Panc1 (cell line): ENCODE measurements around the gene PRDM10. TPM values are rescaled to one million over a fixed set of nuclear protein-coding genes. Genes with fewer than 3 reads are reported as not detected.
A peak's percentile ranks its signal among the peaks of the same experiment; 100 is the strongest.

Experiments
- ATAC-seq: fragments of 200-7000 bp; cut with Tn5 transposase; 2 replicates; pipeline ENCODE4 v1.9.1; 2020; ENCODE audit warnings: mild to moderate bottlenecking, moderate library complexity
- Bru-seq: library from RNA; stranded (reverse); fragments of 400-500 nt; gene quantifications from one replicate; lab custom pipeline; 2021; lab: Mats Ljungman, UMichigan
- BruChase-seq, 2 experiments: library from RNA; stranded (reverse); fragments of 400-500 nt; gene quantifications; one replicate each; lab custom pipeline; 2021; lab: Mats Ljungman, UMichigan
- BruUV-seq: library from RNA; stranded (reverse); fragments of 400-500 nt; replicated peaks from 2 replicates; lab custom pipeline; 2021; lab: Mats Ljungman, UMichigan
- CTCF ChIA-PET: fragments of 300-600 bp; sonication (Branson Sonifier 250); formaldehyde crosslinking; loops from one replicate; lab custom pipeline; 2022; ENCODE audit warnings: antibody characterized with exemption; lab: Charles Lee
- POLR2A ChIA-PET: fragments of 300-600 bp; sonication (Branson Sonifier 250); formaldehyde crosslinking; loops from one replicate; lab custom pipeline; 2022; ENCODE audit warnings: antibody characterized with exemption; lab: Charles Lee
- DNase-seq: peaks from one replicate; pipeline ENCODE4 v3.0.0-alpha.2; 2010; ENCODE audit warnings: low read depth, low spot score
- H3K27ac ChIP-seq: 2 replicates; pipeline ENCODE4 v1.5.1; 2011; ENCODE audit warnings: mild to moderate bottlenecking, low read length, inconsistent platforms
- H3K27me3 ChIP-seq: fragments of 200-500 bp; sonication (Bioruptor generic); 2 replicates; pipeline ENCODE4 v1.6.0; 2014; ENCODE audit warnings: low read length, inconsistent platforms; ENCODE audit not compliant: control insufficient read depth, insufficient read depth
- H3K36me3 ChIP-seq: fragments of 200-500 bp; sonication (Bioruptor generic); 2 replicates; pipeline ENCODE4 v1.5.1; 2014; ENCODE audit warnings: inconsistent platforms, mild to moderate bottlenecking, low read length, moderate library complexity; ENCODE audit not compliant: control insufficient read depth, insufficient read depth
- H3K4me1 ChIP-seq: 2 replicates; pipeline ENCODE4 v1.5.1; 2011; ENCODE audit warnings: inconsistent platforms, mild to moderate bottlenecking, low read length, moderate library complexity; ENCODE audit not compliant: control insufficient read depth, insufficient read depth
- H3K4me3 ChIP-seq, 2 experiments: 2 replicates each; pipeline ENCODE4 v1.5.1; 2011 to 2012; ENCODE audit warnings: low read depth in 2 of 2, low read length in 2 of 2, mild to moderate bottlenecking in 2 of 2, inconsistent platforms in 1 of 2, moderate library complexity in 1 of 2
- H3K9me3 ChIP-seq: fragments of 200-500 bp; sonication (Bioruptor generic); 2 replicates; pipeline ENCODE4 v1.5.1; 2014; ENCODE audit warnings: low read depth, mild to moderate bottlenecking, inconsistent platforms, low read length, moderate library complexity; ENCODE audit not compliant: control insufficient read depth, insufficient read depth
- POLR2AphosphoS5 ChIP-seq: IDR thresholded peaks from 2 replicates; pipeline ENCODE4 v1.6.1; 2012; ENCODE audit warnings: mild to moderate bottlenecking, low read depth, low read length, moderate library complexity
- SIN3A ChIP-seq: IDR thresholded peaks from 2 replicates; pipeline ENCODE4 v1.6.1; 2012; ENCODE audit warnings: low read depth, mild to moderate bottlenecking, low read length, moderate library complexity, borderline replicate concordance; ENCODE audit not compliant: insufficient read depth
- TCF7L2 ChIP-seq: IDR thresholded peaks from 2 replicates; pipeline ENCODE4 v1.6.1; 2011; ENCODE audit warnings: mild to moderate bottlenecking, low read depth, low read length, inconsistent platforms
- in situ Hi-C: cut with HindIII; loops from 2 replicates; pipeline ENCODE4 v1.10.0; 2016; ENCODE audit warnings: low sequenced_read_pairs, low pct_unique_long_range_greater_than_20kb
- intact Hi-C: fragments of 100-400 bp; cut with micrococcal nuclease; formaldehyde crosslinking; loops from one replicate; pipeline ENCODE4 v1.10.0; 2022; ENCODE audit not compliant: unreplicated experiment
- long read RNA-seq: library from polyadenylated mRNA; unstranded; transcript quantifications from one replicate; pipeline ENCODE4 v2.0.0, GENCODE V29; 2021; ENCODE audit not compliant: unreplicated experiment
- polyA plus RNA-seq: library from polyadenylated mRNA; unstranded; fragments of >200 nt; gene quantifications from one replicate; pipeline ENCODE4 v1.2.1, GENCODE V29; 2012; ENCODE audit warnings: missing spikeins; ENCODE audit not compliant: insufficient read length
- total RNA-seq: library from RNA; stranded (reverse); gene quantifications from one replicate; pipeline ENCODE4 v1.2.1, GENCODE V29; 2021; ENCODE audit not compliant: unreplicated experiment
- TF ChIP-seq, protein P1 (sequence below), 2 experiments: IDR thresholded peaks; 2 replicates each; pipeline ENCODE4 v1.6.1; 2011 to 2012; ENCODE audit warnings: low read depth in 2 of 2, control low read depth in 1 of 2, low read length in 1 of 2, mild to moderate bottlenecking in 1 of 2, moderate library complexity in 1 of 2; ENCODE audit not compliant: insufficient read depth in 1 of 2
- TF ChIP-seq, protein P2 (sequence below): fragments of 450-650 bp; IDR thresholded peaks from 2 replicates; pipeline ENCODE4 v1.5.1; 2017; ENCODE audit warnings: mild to moderate bottlenecking

Gene PRDM10, protein sequence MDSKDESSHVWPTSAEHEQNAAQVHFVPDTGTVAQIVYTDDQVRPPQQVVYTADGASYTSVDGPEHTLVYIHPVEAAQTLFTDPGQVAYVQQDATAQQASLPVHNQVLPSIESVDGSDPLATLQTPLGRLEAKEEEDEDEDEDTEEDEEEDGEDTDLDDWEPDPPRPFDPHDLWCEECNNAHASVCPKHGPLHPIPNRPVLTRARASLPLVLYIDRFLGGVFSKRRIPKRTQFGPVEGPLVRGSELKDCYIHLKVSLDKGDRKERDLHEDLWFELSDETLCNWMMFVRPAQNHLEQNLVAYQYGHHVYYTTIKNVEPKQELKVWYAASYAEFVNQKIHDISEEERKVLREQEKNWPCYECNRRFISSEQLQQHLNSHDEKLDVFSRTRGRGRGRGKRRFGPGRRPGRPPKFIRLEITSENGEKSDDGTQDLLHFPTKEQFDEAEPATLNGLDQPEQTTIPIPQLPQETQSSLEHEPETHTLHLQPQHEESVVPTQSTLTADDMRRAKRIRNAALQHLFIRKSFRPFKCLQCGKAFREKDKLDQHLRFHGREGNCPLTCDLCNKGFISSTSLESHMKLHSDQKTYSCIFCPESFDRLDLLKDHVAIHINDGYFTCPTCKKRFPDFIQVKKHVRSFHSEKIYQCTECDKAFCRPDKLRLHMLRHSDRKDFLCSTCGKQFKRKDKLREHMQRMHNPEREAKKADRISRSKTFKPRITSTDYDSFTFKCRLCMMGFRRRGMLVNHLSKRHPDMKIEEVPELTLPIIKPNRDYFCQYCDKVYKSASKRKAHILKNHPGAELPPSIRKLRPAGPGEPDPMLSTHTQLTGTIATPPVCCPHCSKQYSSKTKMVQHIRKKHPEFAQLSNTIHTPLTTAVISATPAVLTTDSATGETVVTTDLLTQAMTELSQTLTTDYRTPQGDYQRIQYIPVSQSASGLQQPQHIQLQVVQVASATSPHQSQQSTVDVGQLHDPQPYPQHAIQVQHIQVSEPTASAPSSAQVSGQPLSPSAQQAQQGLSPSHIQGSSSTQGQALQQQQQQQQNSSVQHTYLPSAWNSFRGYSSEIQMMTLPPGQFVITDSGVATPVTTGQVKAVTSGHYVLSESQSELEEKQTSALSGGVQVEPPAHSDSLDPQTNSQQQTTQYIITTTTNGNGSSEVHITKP
- total RNA-seq = 12.5 TPM
- 8.6 TPM for polyA plus RNA-seq
- Bru-seq, nascent RNA = percentile 73 among the genes with signal in this experiment
- BruChase-seq, experiment 1, labeled RNA remaining after a 2-hour chase = percentile 75 among the genes with signal in this experiment
- BruChase-seq, experiment 2, labeled RNA remaining after a 6-hour chase = percentile 76 among the genes with signal in this experiment
- long read RNA-seq, partial matches to known transcripts = 13 of 23 reads
- long read RNA-seq, other reads (novel, unspliced or antisense) = 10 of 23 reads

DNA sequence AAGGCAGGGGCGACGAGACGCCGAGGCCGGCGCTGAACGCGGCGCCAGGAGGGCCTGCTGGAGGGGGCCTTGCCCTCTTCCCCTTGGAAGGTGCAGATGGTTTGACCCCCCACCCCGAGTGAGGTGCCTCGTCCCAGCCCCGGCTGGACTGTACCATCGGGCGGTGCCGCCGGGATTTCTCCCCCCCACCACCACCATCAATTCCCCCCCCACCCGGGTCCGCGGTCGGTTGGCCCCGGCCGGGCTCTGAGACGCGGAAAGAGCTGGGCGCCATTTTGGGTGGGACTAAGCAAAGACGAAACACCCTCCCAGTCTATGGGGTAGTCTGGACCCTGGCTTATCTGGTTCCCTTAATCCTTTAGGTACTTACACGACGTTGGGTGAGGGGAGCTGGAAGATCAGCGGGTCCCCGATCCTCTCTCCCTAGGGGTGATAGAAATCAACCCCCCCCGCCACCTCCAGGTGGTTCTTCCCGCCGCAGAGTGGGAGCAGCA, at the start of gene PRDM10:
TSS of gene PRDM10 (minus strand) at position 484 of the 494 bp plus-strand sequence. CDS start 41,871 bp downstream, outside the sequence.
- Histone ChIP-seq H3K27me3 (no peaks in the 10 kb centered on the region), H3K9me3 (no peaks in the 10 kb centered on the region), H3K36me3 (no peaks in the 10 kb centered on the region), H3K4me3 (peak within 1 kb of the TSS; percentile 57 to 87), H3K4me1 (peaks cover 23% of the 10 kb centered on the region), H3K27ac (peak within 1 kb of the TSS; percentile 100)
- no TSS peak for BruUV-seq
- TF ChIP-seq TCF7L2 (peak; percentile 81; the same call in 1 of the 2 replicates), SIN3A (no peak; the same call in 1 of the 2 replicates), POLR2AphosphoS5 (peak; percentile 57; the same call in 1 of the 2 replicates)
- TF ChIP-seq, protein P1, sequence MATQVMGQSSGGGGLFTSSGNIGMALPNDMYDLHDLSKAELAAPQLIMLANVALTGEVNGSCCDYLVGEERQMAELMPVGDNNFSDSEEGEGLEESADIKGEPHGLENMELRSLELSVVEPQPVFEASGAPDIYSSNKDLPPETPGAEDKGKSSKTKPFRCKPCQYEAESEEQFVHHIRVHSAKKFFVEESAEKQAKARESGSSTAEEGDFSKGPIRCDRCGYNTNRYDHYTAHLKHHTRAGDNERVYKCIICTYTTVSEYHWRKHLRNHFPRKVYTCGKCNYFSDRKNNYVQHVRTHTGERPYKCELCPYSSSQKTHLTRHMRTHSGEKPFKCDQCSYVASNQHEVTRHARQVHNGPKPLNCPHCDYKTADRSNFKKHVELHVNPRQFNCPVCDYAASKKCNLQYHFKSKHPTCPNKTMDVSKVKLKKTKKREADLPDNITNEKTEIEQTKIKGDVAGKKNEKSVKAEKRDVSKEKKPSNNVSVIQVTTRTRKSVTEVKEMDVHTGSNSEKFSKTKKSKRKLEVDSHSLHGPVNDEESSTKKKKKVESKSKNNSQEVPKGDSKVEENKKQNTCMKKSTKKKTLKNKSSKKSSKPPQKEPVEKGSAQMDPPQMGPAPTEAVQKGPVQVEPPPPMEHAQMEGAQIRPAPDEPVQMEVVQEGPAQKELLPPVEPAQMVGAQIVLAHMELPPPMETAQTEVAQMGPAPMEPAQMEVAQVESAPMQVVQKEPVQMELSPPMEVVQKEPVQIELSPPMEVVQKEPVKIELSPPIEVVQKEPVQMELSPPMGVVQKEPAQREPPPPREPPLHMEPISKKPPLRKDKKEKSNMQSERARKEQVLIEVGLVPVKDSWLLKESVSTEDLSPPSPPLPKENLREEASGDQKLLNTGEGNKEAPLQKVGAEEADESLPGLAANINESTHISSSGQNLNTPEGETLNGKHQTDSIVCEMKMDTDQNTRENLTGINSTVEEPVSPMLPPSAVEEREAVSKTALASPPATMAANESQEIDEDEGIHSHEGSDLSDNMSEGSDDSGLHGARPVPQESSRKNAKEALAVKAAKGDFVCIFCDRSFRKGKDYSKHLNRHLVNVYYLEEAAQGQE (IDR thresholded peaks at IDR 0.05; ENCODE audit: insufficient read depth in 1 of 2, low read depth in 2 of 2, low read length in 1 of 2) = no peak
- TF ChIP-seq, protein P2, sequence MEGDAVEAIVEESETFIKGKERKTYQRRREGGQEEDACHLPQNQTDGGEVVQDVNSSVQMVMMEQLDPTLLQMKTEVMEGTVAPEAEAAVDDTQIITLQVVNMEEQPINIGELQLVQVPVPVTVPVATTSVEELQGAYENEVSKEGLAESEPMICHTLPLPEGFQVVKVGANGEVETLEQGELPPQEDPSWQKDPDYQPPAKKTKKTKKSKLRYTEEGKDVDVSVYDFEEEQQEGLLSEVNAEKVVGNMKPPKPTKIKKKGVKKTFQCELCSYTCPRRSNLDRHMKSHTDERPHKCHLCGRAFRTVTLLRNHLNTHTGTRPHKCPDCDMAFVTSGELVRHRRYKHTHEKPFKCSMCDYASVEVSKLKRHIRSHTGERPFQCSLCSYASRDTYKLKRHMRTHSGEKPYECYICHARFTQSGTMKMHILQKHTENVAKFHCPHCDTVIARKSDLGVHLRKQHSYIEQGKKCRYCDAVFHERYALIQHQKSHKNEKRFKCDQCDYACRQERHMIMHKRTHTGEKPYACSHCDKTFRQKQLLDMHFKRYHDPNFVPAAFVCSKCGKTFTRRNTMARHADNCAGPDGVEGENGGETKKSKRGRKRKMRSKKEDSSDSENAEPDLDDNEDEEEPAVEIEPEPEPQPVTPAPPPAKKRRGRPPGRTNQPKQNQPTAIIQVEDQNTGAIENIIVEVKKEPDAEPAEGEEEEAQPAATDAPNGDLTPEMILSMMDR = no peak
- in situ Hi-C loops = no loop called here
- ChIA-PET CTCF (interaction anchor here (0.6 to 3.2 kb wide), 3 partner anchors 68 to 130 kb away, joined by 7 to 14 read pairs (median 13); no protein-coding TSS in a partner anchor), POLR2A (interaction anchor here (0.6 to 0.7 kb wide), 12 partner anchors 15 to 1776 kb away, joined by 4 to 18 read pairs (median 10); no protein-coding TSS in a partner anchor)
- intact Hi-C loops = loop anchor here (2.0 kb wide), 1 partner anchor 66 kb away; the partner anchor contains the start of gene APLP2
- no peak for DNase-seq
- ATAC-seq = peak; percentile 81
